Fibroblast of lung (primary cell): Measurements from ENCODE around the gene CDX1. TPM values are rescaled to one million over a fixed set of nuclear protein-coding genes. Genes with fewer than 3 reads are reported as not detected.

Experiments used
- DNase-seq, 2 donors: peaks; one replicate each; pipeline versions ENCODE4 v3.0.0 to v3.0.0-alpha.2; 2010; ENCODE audit warnings: low read depth in 2 of 2
- H2AFZ ChIP-seq: 2 replicates; pipeline ENCODE4 v1.5.1; 2012; ENCODE audit warnings: low read length, control low read depth, inconsistent platforms
- H3K27ac ChIP-seq: 2 replicates; pipeline ENCODE4 v1.5.1; 2011; ENCODE audit warnings: low read length, control low read depth; ENCODE audit not compliant: insufficient read depth
- H3K27me3 ChIP-seq: 2 replicates; pipeline ENCODE4 v1.5.1; 2011; ENCODE audit warnings: mild to moderate bottlenecking, low read length; ENCODE audit not compliant: control insufficient read depth, insufficient read depth
- H3K36me3 ChIP-seq: 2 replicates; pipeline ENCODE4 v1.5.1; 2011; ENCODE audit warnings: low read length; ENCODE audit not compliant: control insufficient read depth, insufficient read depth
- H3K4me1 ChIP-seq: 2 replicates; pipeline ENCODE4 v1.5.1; 2011; ENCODE audit warnings: low read length; ENCODE audit not compliant: control insufficient read depth, insufficient read depth; ENCODE audit errors: extremely low read depth
- H3K4me2 ChIP-seq: 2 replicates; pipeline ENCODE4 v1.5.1; 2011; ENCODE audit warnings: low read length, control low read depth; ENCODE audit not compliant: insufficient read depth; ENCODE audit errors: extremely low read depth
- H3K4me3 ChIP-seq, 4 experiments: fragments of 200-600 bp in 1 of 4; sonication (generic) in 1 of 4; replicated peaks in 1 of 4; 2 replicates each; pipeline ENCODE4 v1.5.1; 2011 to 2016; ENCODE audit warnings: low read length in 4 of 4, low read depth in 3 of 4, mild to moderate bottlenecking in 3 of 4, control low read depth in 2 of 4, inconsistent platforms in 1 of 4, mixed read lengths in 1 of 4; ENCODE audit not compliant: insufficient read depth in 1 of 4; ENCODE audit errors: control extremely low read depth in 1 of 4
- H3K79me2 ChIP-seq: 2 replicates; pipeline ENCODE4 v1.5.1; 2012; ENCODE audit warnings: mild to moderate bottlenecking, low read length, inconsistent platforms; ENCODE audit not compliant: control insufficient read depth, insufficient read depth
- H3K9ac ChIP-seq: 2 replicates; pipeline ENCODE4 v1.5.1; 2011; ENCODE audit warnings: mild to moderate bottlenecking, low read length, control low read depth; ENCODE audit not compliant: insufficient read depth
- H3K9me3 ChIP-seq: 2 replicates; pipeline ENCODE4 v1.5.1; 2012; ENCODE audit warnings: low read depth, low read length; ENCODE audit not compliant: control insufficient read depth, insufficient read depth
- H4K20me1 ChIP-seq: 2 replicates; pipeline ENCODE4 v1.5.1; 2011; ENCODE audit warnings: low read length; ENCODE audit not compliant: control insufficient read depth, insufficient read depth; ENCODE audit errors: extremely low read depth
- EZH2 ChIP-seq: IDR thresholded peaks from 2 replicates; pipeline ENCODE4 v1.5.1; 2012; ENCODE audit warnings: low read length, control low read depth, mild to moderate bottlenecking; ENCODE audit errors: missing control alignments
- polyA plus RNA-seq, 2 donors: library from polyadenylated mRNA; depleted of rRNA in 1 of 2; stranded (reverse) in 1 of 2; unstranded in 1 of 2; fragments of >200 nt; gene quantifications; 2 replicates each; pipeline ENCODE4 v1.2.1, GENCODE V29; 2011 to 2012; ENCODE audit warnings: missing spikeins in 1 of 2
- total RNA-seq: library from RNA; depleted of rRNA; stranded (reverse); fragments of >200 nt; gene quantifications from 2 replicates; pipeline ENCODE4 v1.2.1, GENCODE V29; 2014
- TF ChIP-seq, protein P1 (sequence below), 2 donors: IDR thresholded peaks in 1 of 2; conservative IDR thresholded peaks in 1 of 2; 1 replicate in 1 of 2; 2 replicates in 1 of 2; pipeline ENCODE4 v1.5.1; 2011 to 2012; ENCODE audit warnings: low read length in 2 of 2, control low read depth in 1 of 2, inconsistent platforms in 1 of 2, low read depth in 1 of 2, mild to moderate bottlenecking in 1 of 2

The CDX1 gene
- total and polyA plus RNA-seq, 2 donors (not counting 1 experiment from before 2014, with no cell fraction given) = 0.33 to 1.8 TPM

DNA sequence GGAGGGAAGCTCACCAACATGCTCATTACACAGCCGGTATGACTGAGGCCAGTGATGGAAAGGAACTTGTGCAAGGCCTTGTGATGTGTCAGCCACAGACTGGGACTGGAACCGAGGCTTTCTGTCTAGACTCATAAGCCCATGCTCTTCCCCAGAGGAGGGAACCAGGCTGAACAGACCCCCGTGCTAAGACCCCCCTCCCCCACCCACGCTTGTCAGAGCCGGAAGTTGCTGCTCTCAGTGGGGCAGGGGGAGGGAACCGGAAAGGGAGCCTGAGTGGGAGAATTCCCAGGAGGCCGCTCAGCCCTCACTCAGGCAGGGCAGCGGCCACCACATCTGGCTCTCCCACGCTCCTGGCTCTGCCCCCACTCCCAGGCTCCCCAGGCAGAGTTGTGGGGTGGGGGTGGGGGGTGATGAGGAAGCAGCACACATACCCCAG, 6.8 kb upstream of the CDX1 start:
- peaks cover 46% of the 10 kb centered on the region for H3K4me1 ChIP-seq
- H3K27ac ChIP-seq = peak overlapping the region; percentile 78
- H3K9me3 ChIP-seq = no peaks in the 10 kb centered on the region
- H3K4me3 ChIP-seq = no peak overlapping the region
- H3K27me3 ChIP-seq = no peaks in the 10 kb centered on the region
- H3K36me3 ChIP-seq = no peaks in the 10 kb centered on the region
- H4K20me1 ChIP-seq = no peaks in the 10 kb centered on the region
- no peak overlapping the region for H2AFZ ChIP-seq
- TF ChIP-seq, protein P1, sequence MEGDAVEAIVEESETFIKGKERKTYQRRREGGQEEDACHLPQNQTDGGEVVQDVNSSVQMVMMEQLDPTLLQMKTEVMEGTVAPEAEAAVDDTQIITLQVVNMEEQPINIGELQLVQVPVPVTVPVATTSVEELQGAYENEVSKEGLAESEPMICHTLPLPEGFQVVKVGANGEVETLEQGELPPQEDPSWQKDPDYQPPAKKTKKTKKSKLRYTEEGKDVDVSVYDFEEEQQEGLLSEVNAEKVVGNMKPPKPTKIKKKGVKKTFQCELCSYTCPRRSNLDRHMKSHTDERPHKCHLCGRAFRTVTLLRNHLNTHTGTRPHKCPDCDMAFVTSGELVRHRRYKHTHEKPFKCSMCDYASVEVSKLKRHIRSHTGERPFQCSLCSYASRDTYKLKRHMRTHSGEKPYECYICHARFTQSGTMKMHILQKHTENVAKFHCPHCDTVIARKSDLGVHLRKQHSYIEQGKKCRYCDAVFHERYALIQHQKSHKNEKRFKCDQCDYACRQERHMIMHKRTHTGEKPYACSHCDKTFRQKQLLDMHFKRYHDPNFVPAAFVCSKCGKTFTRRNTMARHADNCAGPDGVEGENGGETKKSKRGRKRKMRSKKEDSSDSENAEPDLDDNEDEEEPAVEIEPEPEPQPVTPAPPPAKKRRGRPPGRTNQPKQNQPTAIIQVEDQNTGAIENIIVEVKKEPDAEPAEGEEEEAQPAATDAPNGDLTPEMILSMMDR (conservative IDR thresholded peaks at IDR 0.05 in 1 of 2, IDR thresholded peaks at IDR 0.05 in 1 of 2; ENCODE audit: low read depth in 1 of 2, low read length in 2 of 2) = no peak
- no peak for TF ChIP-seq EZH2
- peaks cover 8% of the 10 kb centered on the region for H3K79me2 ChIP-seq
- H3K9ac ChIP-seq = peak overlapping the region; percentile 37
- H3K4me2 ChIP-seq = no peak overlapping the region
- peak; percentile 61 to 65 for DNase-seq

DNA sequence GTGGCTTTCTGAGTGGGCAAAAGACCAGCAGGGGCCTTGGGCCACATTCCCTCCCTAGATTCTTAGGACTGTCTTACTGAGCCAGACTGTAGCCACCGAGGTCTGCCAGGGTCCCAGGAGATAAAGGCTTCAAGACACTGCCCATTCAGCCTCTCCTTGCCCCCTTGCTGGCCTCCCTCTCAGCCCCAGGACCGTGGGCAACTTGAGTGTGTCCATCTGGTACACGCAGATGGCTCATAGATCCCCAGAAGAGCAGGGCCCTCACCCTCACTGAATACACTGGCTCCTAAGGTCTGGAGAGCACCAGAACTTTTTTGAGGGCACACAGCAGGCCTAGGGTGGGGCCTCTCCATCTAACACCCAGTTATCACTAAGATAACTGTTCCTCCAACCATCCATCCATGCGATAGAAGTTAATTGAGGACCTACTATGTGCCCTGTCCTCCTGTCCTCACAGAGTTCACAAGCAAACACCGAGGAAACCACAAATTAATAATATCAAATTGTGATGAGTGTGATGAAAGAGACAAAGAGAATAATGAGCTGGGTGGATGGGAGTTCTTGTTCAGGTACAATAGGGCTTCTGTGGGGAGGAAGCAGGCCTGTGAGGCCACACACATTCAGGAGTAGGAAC, 6.0 kb upstream of the CDX1 start:
- Histone ChIP-seq H3K9ac (peak overlapping the region; percentile 37), H3K36me3 (no peaks in the 10 kb centered on the region), H3K4me1 (peaks cover 46% of the 10 kb centered on the region), H3K27me3 (no peaks in the 10 kb centered on the region), H3K27ac (peak overlapping the region; percentile 78), H3K79me2 (peaks cover under 1% of the 10 kb centered on the region), H3K4me3 (no peak overlapping the region), H4K20me1 (no peaks in the 10 kb centered on the region), H3K9me3 (no peaks in the 10 kb centered on the region), H2AFZ (no peak overlapping the region), H3K4me2 (no peak overlapping the region)
- TF ChIP-seq, protein P1 (conservative IDR thresholded peaks at IDR 0.05 in 1 of 2, IDR thresholded peaks at IDR 0.05 in 1 of 2; ENCODE audit: low read depth in 1 of 2, low read length in 2 of 2) = no peak
- no peak for TF ChIP-seq EZH2
- DNase-seq = no peak

DNA sequence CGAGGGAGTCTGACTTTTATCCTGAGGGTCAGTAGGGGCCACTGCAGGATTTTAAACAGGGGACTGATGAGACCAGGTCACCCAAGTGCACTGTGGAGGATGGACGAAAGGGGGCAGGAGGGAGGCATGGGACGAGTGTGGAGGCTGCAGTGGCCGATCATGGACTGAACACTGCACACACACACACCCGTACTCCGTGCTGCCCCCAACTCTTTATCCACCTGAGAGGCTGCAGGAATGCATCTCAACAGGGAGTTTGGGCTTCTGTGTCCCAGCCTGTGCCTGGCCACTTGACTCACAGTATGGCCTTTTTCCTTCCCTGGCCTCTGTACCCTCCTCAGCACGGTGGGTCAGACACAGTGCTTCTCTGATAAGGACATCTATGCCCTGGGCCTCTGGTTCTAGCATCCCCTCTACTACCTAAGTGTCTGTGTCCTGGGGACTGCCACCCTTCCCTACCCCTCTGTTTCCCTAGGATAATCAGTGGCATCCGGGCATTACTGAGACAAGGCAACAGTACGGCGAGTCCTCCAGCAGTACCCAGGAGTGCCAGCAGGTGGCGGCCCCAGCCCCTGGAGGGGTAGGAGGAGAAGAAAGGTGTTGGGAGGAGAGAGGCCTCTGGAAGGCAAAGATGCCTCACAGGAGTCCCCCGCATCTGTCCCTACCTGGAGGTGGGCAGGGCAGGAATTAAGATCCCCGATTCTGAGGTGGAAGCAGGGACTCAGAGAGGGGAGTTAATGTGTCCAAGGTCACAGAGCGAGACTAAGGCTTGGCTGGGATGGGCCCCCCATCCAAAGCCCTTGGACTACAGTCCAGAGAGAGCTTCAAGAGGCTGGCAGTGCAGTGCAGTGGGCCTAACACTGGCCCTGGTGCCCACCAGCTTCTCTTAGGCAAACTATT, 5.1 kb upstream of the CDX1 start:
- DNase-seq = peak; percentile 52 to 68
- peaks cover 42% of the 10 kb centered on the region for H3K4me1 ChIP-seq

More for the DNA sequence above, 5.1 kb upstream of the CDX1 start:
- H3K27me3 ChIP-seq = no peaks in the 10 kb centered on the region
- H4K20me1 ChIP-seq = no peaks in the 10 kb centered on the region
- TF ChIP-seq, protein P1 (conservative IDR thresholded peaks at IDR 0.05 in 1 of 2, IDR thresholded peaks at IDR 0.05 in 1 of 2; ENCODE audit: low read depth in 1 of 2, low read length in 2 of 2) = peak; percentile 89 to 99
- no peak for TF ChIP-seq EZH2
- H3K9me3 ChIP-seq = no peaks in the 10 kb centered on the region
- no peaks in the 10 kb centered on the region for H3K79me2 ChIP-seq
- no peak overlapping the region for H3K4me3 ChIP-seq
- H3K4me2 ChIP-seq = no peak overlapping the region
- H3K36me3 ChIP-seq = no peaks in the 10 kb centered on the region
- H3K27ac ChIP-seq = no peak overlapping the region
- no peak overlapping the region for H3K9ac ChIP-seq
- H2AFZ ChIP-seq = peak overlapping the region; percentile 23
